K562 (cell line): ENCODE measurements around the gene ANTKMT. TPM values are rescaled to one million over a fixed set of nuclear protein-coding genes. Genes with fewer than 3 reads are reported as not detected.

ENCODE experiments used
- BRCA1 ChIP-seq, 2 experiments: fragments of 450-650 bp in 1 of 2; sonication (generic) in 1 of 2; formaldehyde crosslinking in 1 of 2; IDR thresholded peaks; 2 replicates each; pipeline versions ENCODE4 v1.5.0 to v1.6.1; 2017 to 2020; ENCODE audit warnings: mild to moderate bottlenecking in 1 of 2, missing genetic modification reagents in 1 of 2
- CBFB ChIP-seq: sonication (generic); formaldehyde crosslinking; IDR thresholded peaks from 2 replicates; pipeline ENCODE4 v1.4.0; 2020; ENCODE audit warnings: mild to moderate bottlenecking, missing genetic modification reagents
- CEBPB ChIP-seq: fragments of 450-650 bp; IDR thresholded peaks from 2 replicates; pipeline ENCODE4 v1.6.1; 2016; ENCODE audit warnings: missing genetic modification characterization, missing compliant biosample characterization
- HDAC8 ChIP-seq: fragments of 450-650 bp; IDR thresholded peaks from 2 replicates; pipeline ENCODE4 v1.6.1; 2016; ENCODE audit warnings: mild to moderate bottlenecking, missing genetic modification characterization, moderate library complexity, missing compliant biosample characterization
- KLF13 ChIP-seq: fragments of 450-650 bp; IDR thresholded peaks from 2 replicates; pipeline ENCODE4 v1.6.1; 2016; ENCODE audit warnings: missing genetic modification characterization, low read depth, mild to moderate bottlenecking, missing compliant biosample characterization, moderate library complexity, borderline replicate concordance
- NCOA6 ChIP-seq: fragments of 450-650 bp; IDR thresholded peaks from 2 replicates; pipeline ENCODE4 v1.6.1; 2017; ENCODE audit warnings: mild to moderate bottlenecking
- NRF1 ChIP-seq, 2 experiments: fragments of 450-650 bp; IDR thresholded peaks in 1 of 2; conservative IDR thresholded peaks in 1 of 2; 2 replicates each; pipeline ENCODE4 v1.6.1; 2014; ENCODE audit warnings: mild to moderate bottlenecking in 2 of 2
- PHF21A ChIP-seq: fragments of 450-650 bp; IDR thresholded peaks from 2 replicates; pipeline ENCODE4 v1.6.1; 2017; ENCODE audit warnings: low read depth, borderline replicate concordance
- PRMT5 ChIP-seq: sonication (generic); formaldehyde crosslinking; IDR thresholded peaks from 2 replicates; pipeline ENCODE4 v1.5.0; 2020; ENCODE audit warnings: missing genetic modification reagents
- SMAD2 ChIP-seq: fragments of 150-350 bp; IDR thresholded peaks from 2 replicates; pipeline ENCODE4 v1.6.1; 2014; ENCODE audit warnings: low read depth, mild to moderate bottlenecking, low read length
- SMARCE1 ChIP-seq: fragments of 450-650 bp; IDR thresholded peaks from 2 replicates; pipeline ENCODE4 v1.7.1; 2016; ENCODE audit warnings: mild to moderate bottlenecking
- STAT5B ChIP-seq: fragments of 250-450 bp; sonication (Bioruptor Pico); IDR thresholded peaks from 2 replicates; pipeline ENCODE4 v1.8.0; 2021; ENCODE audit warnings: mild to moderate bottlenecking, inconsistent platforms
- ZNF224 ChIP-seq: sonication (generic); formaldehyde crosslinking; IDR thresholded peaks from 2 replicates; pipeline ENCODE4 v1.8.0; 2022; ENCODE audit warnings: mild to moderate bottlenecking, missing genetic modification reagents
- ZNF41 ChIP-seq: fragments of 250-450 bp; sonication (Bioruptor Pico); conservative IDR thresholded peaks from 2 replicates; pipeline ENCODE4 v1.4.0; 2020; ENCODE audit warnings: mild to moderate bottlenecking
- ZNF830 ChIP-seq: fragments of 250-450 bp; sonication (Bioruptor Pico); IDR thresholded peaks from 2 replicates; pipeline ENCODE4 v1.5.0; 2021; ENCODE audit warnings: mild to moderate bottlenecking
- polyA plus RNA-seq, 8 experiments: library from polyadenylated mRNA; depleted of rRNA in 4 of 8; stranded (reverse) in 5 of 8; unstranded in 3 of 8; fragments of >200 nt; fragmentation: Nextera tagmentation in 2 of 8; fragmentation: Illumina TruSeq in 1 of 8; extraction: Ambion mirVana in 2 of 8; extraction: Trizol in 1 of 8; gene quantifications; 2 replicates each; pipeline versions ENCODE4 v1.2.1 to v1.2.3, GENCODE V29; 2011 to 2014; ENCODE audit warnings: inconsistent platforms in 1 of 8, missing spikeins in 1 of 8
- total RNA-seq, 7 experiments: library from RNA; depleted of rRNA in 6 of 7; stranded (reverse); fragments of >200 nt in 6 of 7; fragmentation: Illumina TruSeq in 2 of 7; extraction: Trizol in 2 of 7; gene quantifications; 2 replicates each; pipeline versions ENCODE4 v1.2.1 to v1.2.3, GENCODE V29; 2011 to 2021; ENCODE audit warnings: low replicate concordance in 1 of 7
- TF ChIP-seq, protein P1 (sequence below): sonication (generic); formaldehyde crosslinking; IDR thresholded peaks from 2 replicates; pipeline ENCODE4 v1.8.0; 2022; ENCODE audit warnings: mild to moderate bottlenecking, low read depth, missing genetic modification reagents
- TF ChIP-seq, protein P2 (sequence below): sonication (generic); formaldehyde crosslinking; IDR thresholded peaks from 2 replicates; pipeline ENCODE4 v1.8.1; 2023; ENCODE audit warnings: mild to moderate bottlenecking, missing genetic modification reagents
- TF ChIP-seq, protein P3 (sequence below): fragments of 250-450 bp; sonication (Bioruptor Pico); IDR thresholded peaks from 2 replicates; pipeline ENCODE4 v1.8.0; 2022; ENCODE audit warnings: inconsistent platforms
- TF ChIP-seq, protein P4 (sequence below): fragments of 150-350 bp; conservative IDR thresholded peaks from 2 replicates; pipeline ENCODE4 v1.6.1; 2014; ENCODE audit warnings: low read length

ANTKMT gene
- total and polyA plus RNA-seq, 9 of the 15 experiments (the other 6 are each of a cell fraction or from before 2014, with no cell fraction given) = 0.58 to 217 (median 19.1) TPM

DNA sequence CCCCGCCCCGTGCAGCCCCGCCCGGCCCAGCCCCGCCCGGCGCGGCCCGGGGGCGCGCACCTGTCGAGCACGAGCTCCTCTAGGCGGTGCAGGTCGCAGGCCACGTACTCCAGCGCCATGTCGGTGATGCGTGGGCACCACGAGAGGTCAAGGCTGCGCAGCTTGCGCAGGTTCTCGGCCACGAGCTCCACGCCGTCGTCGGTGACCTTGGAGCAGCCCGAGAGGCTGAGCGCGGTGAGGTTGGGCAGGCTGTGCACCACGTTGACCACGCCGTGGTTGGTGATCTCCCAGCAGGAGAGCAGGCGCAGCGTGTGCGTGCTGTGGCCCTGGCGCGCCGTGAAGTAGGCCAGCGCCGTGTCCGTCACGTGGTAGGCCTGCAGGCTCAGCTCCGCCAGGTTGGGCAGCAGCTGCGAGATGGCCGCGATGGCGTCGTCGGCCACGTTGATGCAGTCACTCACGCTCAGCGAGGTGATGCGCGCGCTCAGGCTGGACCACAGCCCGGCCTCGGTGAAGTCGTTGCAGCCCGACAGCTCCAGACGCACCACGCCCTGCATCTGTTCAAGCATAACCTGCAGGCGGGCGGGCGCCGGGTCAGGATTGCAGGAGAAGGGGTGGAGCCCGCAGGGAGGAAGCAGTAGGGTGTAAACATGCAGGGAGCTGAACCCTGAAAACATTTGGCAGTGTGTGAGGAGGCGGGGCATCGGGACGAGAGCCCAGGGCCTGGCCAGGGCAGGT lies 25.4 kb upstream of the ANTKMT start (continued):
- TF ChIP-seq ZNF224 (CRISPR knock-in tag) (no peak), SMAD2 (no peak), ZNF41 (CRISPR knock-in tag) (no peak), NCOA6 (no peak), BRCA1 (IDR thresholded peaks at IDR 0.05) (no peak), BRCA1 (CRISPR knock-in tag; IDR thresholded peaks at IDR 0.05) (peak; percentile 26; the same call in 1 of the 2 replicates), STAT5B (CRISPR knock-in tag) (no peak), PRMT5 (CRISPR knock-in tag) (no peak), PHF21A (no peak), ZNF830 (CRISPR knock-in tag) (no peak), SMARCE1 (no peak), CBFB (peak; percentile 90; the same call in 1 of the 2 replicates), NRF1 (conservative IDR thresholded peaks at IDR 0.05 in 1 of 2, IDR thresholded peaks at IDR 0.05 in 1 of 2) (peak; percentile 84 to 88), KLF13 (tag) (0 out of 2 replicates have a peak, but pooled peaks have one; percentile 7), CEBPB (no peak), HDAC8 (tag) (no peak)
- TF ChIP-seq, protein P1, sequence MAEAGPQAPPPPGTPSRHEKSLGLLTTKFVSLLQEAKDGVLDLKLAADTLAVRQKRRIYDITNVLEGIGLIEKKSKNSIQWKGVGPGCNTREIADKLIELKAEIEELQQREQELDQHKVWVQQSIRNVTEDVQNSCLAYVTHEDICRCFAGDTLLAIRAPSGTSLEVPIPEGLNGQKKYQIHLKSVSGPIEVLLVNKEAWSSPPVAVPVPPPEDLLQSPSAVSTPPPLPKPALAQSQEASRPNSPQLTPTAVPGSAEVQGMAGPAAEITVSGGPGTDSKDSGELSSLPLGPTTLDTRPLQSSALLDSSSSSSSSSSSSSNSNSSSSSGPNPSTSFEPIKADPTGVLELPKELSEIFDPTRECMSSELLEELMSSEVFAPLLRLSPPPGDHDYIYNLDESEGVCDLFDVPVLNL = peak; percentile 50; the same call in 1 of the 2 replicates
- TF ChIP-seq, protein P2, sequence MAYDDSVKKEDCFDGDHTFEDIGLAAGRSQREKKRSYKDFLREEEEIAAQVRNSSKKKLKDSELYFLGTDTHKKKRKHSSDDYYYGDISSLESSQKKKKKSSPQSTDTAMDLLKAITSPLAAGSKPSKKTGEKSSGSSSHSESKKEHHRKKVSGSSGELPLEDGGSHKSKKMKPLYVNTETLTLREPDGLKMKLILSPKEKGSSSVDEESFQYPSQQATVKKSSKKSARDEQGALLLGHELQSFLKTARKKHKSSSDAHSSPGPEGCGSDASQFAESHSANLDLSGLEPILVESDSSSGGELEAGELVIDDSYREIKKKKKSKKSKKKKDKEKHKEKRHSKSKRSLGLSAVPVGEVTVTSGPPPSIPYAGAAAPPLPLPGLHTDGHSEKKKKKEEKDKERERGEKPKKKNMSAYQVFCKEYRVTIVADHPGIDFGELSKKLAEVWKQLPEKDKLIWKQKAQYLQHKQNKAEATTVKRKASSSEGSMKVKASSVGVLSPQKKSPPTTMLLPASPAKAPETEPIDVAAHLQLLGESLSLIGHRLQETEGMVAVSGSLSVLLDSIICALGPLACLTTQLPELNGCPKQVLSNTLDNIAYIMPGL (CRISPR knock-in tag) = peak; percentile 91; the same call in 1 of the 2 replicates
- TF ChIP-seq, protein P3, sequence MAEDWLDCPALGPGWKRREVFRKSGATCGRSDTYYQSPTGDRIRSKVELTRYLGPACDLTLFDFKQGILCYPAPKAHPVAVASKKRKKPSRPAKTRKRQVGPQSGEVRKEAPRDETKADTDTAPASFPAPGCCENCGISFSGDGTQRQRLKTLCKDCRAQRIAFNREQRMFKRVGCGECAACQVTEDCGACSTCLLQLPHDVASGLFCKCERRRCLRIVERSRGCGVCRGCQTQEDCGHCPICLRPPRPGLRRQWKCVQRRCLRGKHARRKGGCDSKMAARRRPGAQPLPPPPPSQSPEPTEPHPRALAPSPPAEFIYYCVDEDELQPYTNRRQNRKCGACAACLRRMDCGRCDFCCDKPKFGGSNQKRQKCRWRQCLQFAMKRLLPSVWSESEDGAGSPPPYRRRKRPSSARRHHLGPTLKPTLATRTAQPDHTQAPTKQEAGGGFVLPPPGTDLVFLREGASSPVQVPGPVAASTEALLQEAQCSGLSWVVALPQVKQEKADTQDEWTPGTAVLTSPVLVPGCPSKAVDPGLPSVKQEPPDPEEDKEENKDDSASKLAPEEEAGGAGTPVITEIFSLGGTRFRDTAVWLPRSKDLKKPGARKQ (CRISPR knock-in tag) = no peak
- TF ChIP-seq, protein P4, sequence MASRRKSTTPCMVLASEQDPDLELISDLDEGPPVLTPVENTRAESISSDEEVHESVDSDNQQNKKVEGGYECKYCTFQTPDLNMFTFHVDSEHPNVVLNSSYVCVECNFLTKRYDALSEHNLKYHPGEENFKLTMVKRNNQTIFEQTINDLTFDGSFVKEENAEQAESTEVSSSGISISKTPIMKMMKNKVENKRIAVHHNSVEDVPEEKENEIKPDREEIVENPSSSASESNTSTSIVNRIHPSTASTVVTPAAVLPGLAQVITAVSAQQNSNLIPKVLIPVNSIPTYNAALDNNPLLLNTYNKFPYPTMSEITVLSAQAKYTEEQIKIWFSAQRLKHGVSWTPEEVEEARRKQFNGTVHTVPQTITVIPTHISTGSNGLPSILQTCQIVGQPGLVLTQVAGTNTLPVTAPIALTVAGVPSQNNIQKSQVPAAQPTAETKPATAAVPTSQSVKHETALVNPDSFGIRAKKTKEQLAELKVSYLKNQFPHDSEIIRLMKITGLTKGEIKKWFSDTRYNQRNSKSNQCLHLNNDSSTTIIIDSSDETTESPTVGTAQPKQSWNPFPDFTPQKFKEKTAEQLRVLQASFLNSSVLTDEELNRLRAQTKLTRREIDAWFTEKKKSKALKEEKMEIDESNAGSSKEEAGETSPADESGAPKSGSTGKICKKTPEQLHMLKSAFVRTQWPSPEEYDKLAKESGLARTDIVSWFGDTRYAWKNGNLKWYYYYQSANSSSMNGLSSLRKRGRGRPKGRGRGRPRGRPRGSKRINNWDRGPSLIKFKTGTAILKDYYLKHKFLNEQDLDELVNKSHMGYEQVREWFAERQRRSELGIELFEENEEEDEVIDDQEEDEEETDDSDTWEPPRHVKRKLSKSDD = no peak
